Kidney capillary endothelial cell (primary cell): ENCODE results near the gene TNFRSF12A.
"Not testable (repeated sequence)": the region's sequence is repeated elsewhere in the genome, so short reads cannot be mapped to it uniquely, and the experiment has no call there.

Experiments used
- DNase-seq: peaks from one replicate; pipeline ENCODE4 v3.0.0-alpha.2; 2018; ENCODE audit warnings: low spot score

TNFRSF12A gene

GRCh38 chr16:3049921-3050481, 29.8 kb downstream of the TNFRSF12A start:
- no peak for DNase-seq

- DNase-seq: no peak
Observed at GRCh38 chr16:3050487-3050886, 30.3 kb downstream of the TNFRSF12A start.

GRCh38 chr16:3051009-3051408, 30.8 kb downstream of the TNFRSF12A start:
- DNase-seq: no peak

GRCh38 chr16:3051494-3051893, 31.3 kb downstream of the TNFRSF12A start:
- no peak for DNase-seq

- DNase-seq: not testable (repeated sequence)
Observed at GRCh38 chr16:3052571-3053329, 32.6 kb downstream of the TNFRSF12A start.

GRCh38 chr16:3053330-3053710, 33.2 kb downstream of the TNFRSF12A start:
- not testable (repeated sequence) for DNase-seq

- DNase-seq: no peak
Observed at GRCh38 chr16:3054965-3055733, 35.0 kb downstream of the TNFRSF12A start.

- not testable (repeated sequence) for DNase-seq
Observed at GRCh38 chr16:3055734-3056115, 35.6 kb downstream of the TNFRSF12A start.

GRCh38 chr16:3056336-3057180, 36.4 kb downstream of the TNFRSF12A start:
- DNase-seq: no peak

- DNase-seq: no peak
Observed at GRCh38 chr16:3057181-3058138, 37.3 kb downstream of the TNFRSF12A start.

GRCh38 chr16:3058139-3059030, 38.2 kb downstream of the TNFRSF12A start:
- DNase-seq: no peak

GRCh38 chr16:3059041-3059722, 39.0 kb downstream of the TNFRSF12A start:
- DNase-seq: peak; percentile 83

GRCh38 chr16:3059723-3060242, 39.6 kb downstream of the TNFRSF12A start:
- no peak for DNase-seq

GRCh38 chr16:3060339-3061127, 40.4 kb downstream of the TNFRSF12A start:
- DNase-seq: no peak

GRCh38 chr16:3062553-3062952, 42.4 kb downstream of the TNFRSF12A start:
- no peak for DNase-seq

- no peak for DNase-seq
Observed at GRCh38 chr16:3063625-3064386, 43.6 kb downstream of the TNFRSF12A start.

- DNase-seq: peak; percentile 76
Observed at GRCh38 chr16:3065069-3065741, 45.0 kb downstream of the TNFRSF12A start, which contains the start of gene IL32. Gene IL32, plus strand, starts transcription at chr16:3065640. Its CDS starts 172 bp downstream, at chr16:3065812.
